Measurements from ENCODE around the gene SPATA6.
"Not testable (repeated sequence)": the region's sequence is repeated elsewhere in the genome, so short reads cannot be mapped to it uniquely, and the experiment has no call there.

The SPATA6 gene

GRCh38 chr1:48356901-48357300 is 115.1 kb downstream of the SPATA6 start:
- no peak for DNase-seq (ENCODE audit: low read depth in 2 of 2)

DNA sequence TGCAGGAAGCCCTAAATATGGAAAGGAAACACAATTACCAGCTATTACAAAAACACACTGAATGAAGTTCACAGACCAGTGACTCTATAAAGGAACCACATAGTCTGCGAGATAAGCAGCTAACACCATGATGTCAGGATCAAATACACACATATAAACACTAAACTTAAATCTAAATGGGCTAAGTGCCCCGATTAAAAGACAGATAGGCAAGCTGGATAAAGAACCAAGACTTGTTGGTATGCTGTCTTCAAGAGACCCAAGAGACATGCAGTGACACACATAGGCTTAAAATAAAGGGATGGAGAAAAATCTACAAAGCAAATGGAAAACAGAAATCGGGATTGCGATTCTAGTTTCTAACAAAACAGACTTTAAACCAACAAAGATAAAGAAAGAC is 127.6 kb downstream of the SPATA6 start:
- DNase-seq (ENCODE audit: low read depth in 2 of 2): no peak

GRCh38 chr1:48341221-48341620 is 130.8 kb downstream of the SPATA6 start:
- no peak for DNase-seq (ENCODE audit: low read depth in 2 of 2)

- DNase-seq (ENCODE audit: low read depth in 2 of 2): no peak
Measured at GRCh38 chr1:48338257-48338656, 133.7 kb downstream of the SPATA6 start.

DNA sequence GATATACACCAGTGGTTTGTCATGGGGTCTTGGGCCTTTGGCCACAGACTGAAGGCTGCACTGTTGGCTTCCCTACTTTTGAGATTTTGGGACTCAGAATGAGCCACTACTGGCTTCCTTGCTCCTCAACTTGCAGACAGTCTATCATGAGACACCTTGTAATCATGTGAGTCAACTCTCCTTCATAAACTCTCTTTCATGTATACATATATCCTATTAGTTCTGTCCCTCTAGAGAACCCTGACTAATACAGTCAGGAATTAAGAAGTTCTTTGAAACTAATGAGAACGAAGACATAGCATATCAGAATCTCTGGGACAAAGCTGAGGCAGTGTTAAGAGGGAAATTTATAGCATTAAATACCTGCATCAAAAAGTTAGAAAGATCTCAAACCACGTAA is 138.7 kb downstream of the SPATA6 start:
- DNase-seq (ENCODE audit: low read depth in 2 of 2): no peak

GRCh38 chr1:48332115-48332514 is 139.9 kb downstream of the SPATA6 start:
- no peak for DNase-seq (ENCODE audit: low read depth in 2 of 2)

GRCh38 chr1:48329905-48330304 is 142.1 kb downstream of the SPATA6 start:
- DNase-seq (ENCODE audit: low read depth in 2 of 2): no peak

DNA sequence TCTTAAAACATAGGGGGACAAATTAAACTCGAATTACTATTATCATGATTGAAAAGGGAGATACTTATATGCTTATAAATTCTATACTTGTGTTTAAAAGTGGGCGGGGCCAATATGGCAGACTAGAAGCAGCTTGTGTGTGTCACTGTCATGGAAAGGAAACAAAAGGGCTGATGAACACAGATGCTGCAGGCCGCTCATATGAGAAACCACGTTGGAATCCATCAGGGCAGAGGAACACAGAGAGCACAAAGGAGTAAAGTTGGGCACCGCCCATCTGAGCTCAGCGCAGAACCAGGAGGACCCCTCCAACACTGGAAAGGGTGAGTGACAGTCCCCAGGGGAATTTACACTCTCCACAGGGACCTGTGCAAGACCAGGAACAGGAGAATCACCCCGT is 142.5 kb downstream of the SPATA6 start:
- DNase-seq (ENCODE audit: low read depth in 2 of 2): no peak

GRCh38 chr1:48311829-48312228 is 160.2 kb downstream of the SPATA6 start:
- not testable (repeated sequence) for DNase-seq (ENCODE audit: low read depth in 2 of 2)

DNA sequence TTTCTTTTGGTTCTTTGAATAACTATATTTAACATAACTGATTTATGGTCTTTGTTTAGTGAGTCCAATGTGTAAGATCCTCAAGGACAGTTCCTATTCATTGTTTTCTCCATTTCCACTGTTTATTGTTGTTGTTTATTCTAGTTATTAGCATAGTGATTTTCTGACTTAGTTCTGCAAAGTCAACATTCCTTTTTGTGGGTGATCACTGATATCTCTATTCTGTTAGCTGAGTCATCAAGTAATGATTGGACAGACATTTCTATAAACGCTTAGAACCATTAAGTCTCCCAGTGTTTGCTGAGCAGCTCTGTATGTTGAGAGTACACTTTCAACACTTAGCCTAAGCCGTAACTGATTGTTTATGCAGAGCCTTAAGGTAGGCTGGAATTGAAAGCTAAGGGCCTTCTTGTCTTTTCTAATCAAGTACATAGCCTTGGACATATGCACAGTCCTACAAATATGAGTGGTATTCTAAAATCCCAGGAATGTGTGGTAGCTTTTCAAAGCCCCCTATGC is 162.4 kb downstream of the SPATA6 start:
- DNase-seq (ENCODE audit: low read depth in 2 of 2): no peak

GRCh38 chr1:48302652-48303051 is 169.4 kb downstream of the SPATA6 start:
- no peak for DNase-seq (ENCODE audit: low read depth in 2 of 2)

DNA sequence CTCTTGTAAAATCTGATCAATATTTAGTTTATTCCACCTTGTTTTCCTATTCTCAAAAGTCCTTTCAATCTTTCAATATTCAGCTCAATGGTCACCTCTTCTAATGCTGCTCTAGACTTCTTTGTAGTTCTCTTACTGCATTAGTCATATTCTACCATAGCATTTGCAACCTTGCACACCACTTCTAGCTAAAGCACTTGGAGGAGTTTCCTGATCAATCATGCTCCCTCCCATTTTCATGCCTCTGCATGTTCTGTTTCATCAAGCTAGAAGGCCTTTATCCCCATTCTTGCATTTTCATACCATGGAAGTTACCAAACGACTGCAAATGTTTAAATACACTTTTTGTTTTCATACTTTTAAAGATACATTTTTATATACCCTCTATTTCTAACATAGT is 177.3 kb downstream of the SPATA6 start:
- no peak for DNase-seq (ENCODE audit: low read depth in 2 of 2)

GRCh38 chr1:48294094-48294493 is 177.9 kb downstream of the SPATA6 start:
- not testable (repeated sequence) for DNase-seq (ENCODE audit: low read depth in 2 of 2)

GRCh38 chr1:48292706-48293105 is 179.3 kb downstream of the SPATA6 start:
- no peak for DNase-seq (ENCODE audit: low read depth in 2 of 2)

DNA sequence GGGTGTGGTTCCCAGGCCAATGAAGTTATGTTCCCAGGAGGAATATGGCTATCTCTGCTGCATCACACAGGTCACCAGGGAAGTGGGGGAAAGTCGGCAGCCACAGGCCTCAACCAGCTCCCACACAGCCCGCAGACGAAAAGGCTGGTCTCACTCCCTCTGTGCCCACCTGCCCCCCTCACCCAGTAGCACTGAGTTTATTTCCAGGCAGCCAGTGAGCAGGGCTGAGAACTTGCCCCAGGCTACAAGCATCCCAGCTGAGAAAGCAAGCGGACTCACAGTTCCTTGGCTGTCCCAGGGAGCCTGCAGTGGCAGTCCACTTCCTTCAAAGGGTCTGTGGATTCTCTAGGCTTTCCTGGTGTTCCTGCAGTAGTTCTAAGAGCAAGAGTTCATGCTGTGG is 180.6 kb downstream of the SPATA6 start:
- DNase-seq (ENCODE audit: low read depth in 2 of 2): no peak

- DNase-seq (ENCODE audit: low read depth in 2 of 2): no peak
Measured at GRCh38 chr1:48285525-48285924, 186.5 kb downstream of the SPATA6 start.

DNA sequence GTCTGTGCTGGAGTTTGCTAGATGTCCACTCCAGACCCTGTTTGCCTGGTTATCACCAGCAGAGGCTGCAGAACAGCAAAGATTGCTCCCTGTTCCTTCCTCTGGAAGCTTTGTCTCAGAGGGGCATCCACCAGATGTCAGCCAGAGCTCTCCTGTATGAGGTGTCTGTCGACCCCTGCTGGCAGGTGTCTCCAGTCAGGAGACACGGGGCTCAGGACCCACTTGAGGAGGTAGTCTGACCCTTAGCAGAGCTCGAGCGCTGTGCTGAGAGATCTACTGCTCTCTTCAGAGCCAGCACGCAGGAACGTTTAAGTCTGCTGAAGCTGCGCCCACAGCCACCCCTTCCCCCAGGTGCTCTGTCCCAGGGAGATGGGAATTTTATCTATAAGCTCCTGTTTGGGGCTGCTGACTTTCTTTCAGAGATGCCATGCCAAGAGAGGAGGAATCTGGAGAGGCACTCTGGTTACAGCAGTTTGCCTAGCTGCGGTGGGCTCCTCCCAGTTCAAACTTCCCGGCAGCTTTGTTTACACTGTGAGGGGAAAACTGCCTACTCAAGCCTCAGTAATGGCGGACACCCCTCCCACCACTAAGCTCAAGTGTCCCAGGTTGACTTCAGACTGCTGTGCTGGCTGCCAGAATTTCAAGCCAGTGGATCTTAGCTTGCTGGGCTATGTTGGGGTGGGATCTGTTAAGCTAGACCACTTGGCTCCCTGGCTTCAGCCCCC is 187.1 kb downstream of the SPATA6 start:
- not testable (repeated sequence) for DNase-seq (ENCODE audit: low read depth in 2 of 2)

DNA sequence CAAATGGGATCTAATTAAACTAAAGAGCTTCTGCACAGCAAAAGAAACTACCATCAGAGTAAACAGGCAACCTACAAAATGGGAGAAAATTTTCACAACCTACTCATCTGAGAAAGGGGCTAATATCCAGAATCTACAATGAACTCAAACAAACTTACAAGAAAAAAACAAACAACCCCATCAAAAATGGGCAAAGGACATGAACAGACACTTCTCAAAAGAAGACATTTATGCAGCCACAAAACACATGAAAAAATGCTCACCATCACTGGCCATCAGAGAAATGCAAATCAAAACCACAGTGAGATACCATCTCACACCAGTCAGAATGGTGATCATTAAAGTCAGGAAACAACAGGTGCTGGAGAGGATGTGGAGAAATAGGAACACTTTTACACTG is 189.7 kb downstream of the SPATA6 start:
- not testable (repeated sequence) for DNase-seq (ENCODE audit: low read depth in 2 of 2)

DNA sequence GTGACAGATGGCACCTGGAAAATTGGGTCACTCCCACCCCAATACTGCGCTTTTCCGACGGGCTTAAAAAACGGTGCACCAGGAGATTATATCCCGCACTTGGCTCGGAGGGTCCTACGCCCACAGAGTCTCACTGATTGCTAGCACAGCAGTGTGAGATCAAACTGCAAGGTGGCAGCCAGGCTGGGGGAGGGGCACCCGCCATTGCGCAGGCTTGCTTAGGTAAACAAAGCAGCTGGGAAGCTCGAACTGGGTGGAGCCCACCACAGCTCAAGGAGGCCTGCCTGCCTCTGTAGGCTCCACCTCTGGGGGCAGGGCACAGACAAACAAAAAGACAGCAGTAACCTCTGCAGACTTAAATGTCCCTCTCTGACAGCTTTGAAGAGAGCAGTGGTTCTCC is 194.6 kb downstream of the SPATA6 start:
- not testable (repeated sequence) for DNase-seq (ENCODE audit: low read depth in 2 of 2)

GRCh38 chr1:48266576-48266975 is 205.4 kb downstream of the SPATA6 start:
- DNase-seq (ENCODE audit: low read depth in 2 of 2): no peak

DNA sequence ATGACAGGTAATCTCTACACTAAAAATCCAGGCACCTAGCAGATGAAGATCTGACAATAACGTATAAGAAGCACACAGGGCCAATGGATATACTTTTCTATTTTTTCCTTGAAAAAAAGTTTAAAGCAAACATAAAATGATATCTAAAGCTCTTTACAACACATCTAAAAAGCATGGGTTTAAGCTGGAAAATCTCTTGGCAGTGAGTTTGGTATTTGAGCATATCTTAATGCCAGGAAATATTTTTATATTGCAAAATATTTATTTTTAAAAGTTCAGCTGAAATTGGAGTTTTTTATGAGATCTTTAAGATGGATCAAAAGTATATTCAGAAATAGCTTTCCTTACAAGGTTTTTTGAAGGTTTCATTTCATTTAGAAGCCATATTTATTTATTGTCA is 209.0 kb downstream of the SPATA6 start:
- DNase-seq (ENCODE audit: low read depth in 2 of 2): no peak

DNA sequence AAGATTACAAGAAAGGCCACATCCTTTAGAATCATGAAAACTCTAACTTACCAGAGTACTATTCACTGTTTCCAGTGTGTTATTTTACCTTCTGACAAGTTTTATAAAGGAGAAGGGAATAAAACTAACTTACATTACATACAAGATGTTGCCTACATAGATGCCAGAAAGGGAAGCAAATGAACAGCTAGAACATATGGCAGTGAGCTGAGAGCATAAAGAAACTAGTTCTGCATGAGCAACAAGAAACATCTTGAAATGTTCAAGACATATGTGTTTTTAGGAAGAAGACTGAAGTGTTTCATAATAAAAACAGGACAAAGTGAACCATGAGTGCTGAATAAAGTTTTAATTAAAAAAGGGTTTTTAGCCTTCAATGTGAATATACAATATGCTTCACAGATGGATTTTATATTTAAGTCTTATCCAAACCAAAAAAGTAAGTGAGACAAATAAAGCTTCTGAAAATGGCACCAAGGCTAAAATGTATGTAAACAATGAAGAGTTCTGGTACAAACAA is 210.1 kb downstream of the SPATA6 start:
- no peak for DNase-seq (ENCODE audit: low read depth in 2 of 2)

DNA sequence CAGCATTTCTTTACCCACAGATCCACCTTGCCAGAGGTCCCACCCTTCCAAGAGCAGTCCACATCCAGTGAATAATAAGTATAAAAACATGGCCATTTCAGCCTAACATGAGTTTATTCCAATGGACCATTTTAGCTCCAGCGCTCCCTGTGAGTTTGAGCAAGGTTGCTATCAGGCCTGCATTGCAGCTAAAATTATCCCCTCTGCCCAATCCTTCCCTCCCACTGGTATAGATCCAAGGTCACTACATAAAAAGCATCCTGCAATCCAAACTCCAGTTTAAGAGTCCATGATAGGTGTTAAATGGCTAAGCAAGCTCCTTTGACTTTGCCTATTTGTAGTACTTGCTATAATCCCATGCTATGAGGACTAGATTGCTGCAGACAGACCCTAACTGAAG is 213.9 kb downstream of the SPATA6 start:
- no peak for DNase-seq (ENCODE audit: low read depth in 2 of 2)

GRCh38 chr1:48254254-48254653 is 217.8 kb downstream of the SPATA6 start:
- DNase-seq (ENCODE audit: low read depth in 2 of 2): no peak

All from activated CD8-positive, alpha-beta memory T cell treated with anti-CD3 and anti-CD28 coated beads for 4 hours (primary cell).